GM21423 (cell line): ENCODE results near the gene BOD1L1.
A peak's percentile ranks its signal among the peaks of the same experiment; 100 is the strongest.

Experiments used
- ATAC-seq: cut with Tn5 transposase; IDR thresholded peaks from one replicate; pipeline ENCODE4 v1.9.1; 2021; ENCODE audit warnings: mild to moderate bottlenecking, moderate library complexity; ENCODE audit not compliant: unreplicated experiment

The BOD1L1 gene

DNA sequence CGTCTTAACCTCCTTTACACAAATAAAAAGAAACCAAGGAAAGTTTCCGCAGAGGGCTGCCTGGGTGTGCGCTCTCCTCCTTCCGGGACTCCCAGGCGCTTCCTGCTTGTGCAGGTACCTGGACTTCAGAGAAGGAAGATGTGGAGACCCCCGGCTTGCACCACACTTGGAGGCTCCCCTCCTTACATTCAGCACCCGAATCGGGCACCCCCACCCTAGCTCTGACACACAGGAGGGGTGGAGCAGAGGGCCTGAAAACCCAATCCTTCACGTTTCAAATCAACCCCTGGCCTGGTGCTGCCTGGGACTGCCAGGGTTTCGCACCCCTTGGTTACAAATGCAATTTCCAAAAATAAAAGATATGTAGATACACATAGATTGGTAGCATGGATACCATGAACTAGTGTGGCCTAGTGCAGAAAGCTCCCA lies 86.3 kb downstream of the BOD1L1 start:
- ATAC-seq: no peak

GRCh38 chr4:13540446-13541175 lies 86.9 kb downstream of the BOD1L1 start:
- no peak for ATAC-seq

- no peak for ATAC-seq
Measured at GRCh38 chr4:13539619-13540445, 87.7 kb downstream of the BOD1L1 start.

GRCh38 chr4:13539047-13539618 lies 88.4 kb downstream of the BOD1L1 start:
- no peak for ATAC-seq

- ATAC-seq: no peak
Measured at GRCh38 chr4:13538427-13538973, 89.0 kb downstream of the BOD1L1 start.

GRCh38 chr4:13537832-13538177 lies 89.7 kb downstream of the BOD1L1 start:
- no peak for ATAC-seq

- no peak for ATAC-seq
Measured at GRCh38 chr4:13537011-13537831, 90.3 kb downstream of the BOD1L1 start.

DNA sequence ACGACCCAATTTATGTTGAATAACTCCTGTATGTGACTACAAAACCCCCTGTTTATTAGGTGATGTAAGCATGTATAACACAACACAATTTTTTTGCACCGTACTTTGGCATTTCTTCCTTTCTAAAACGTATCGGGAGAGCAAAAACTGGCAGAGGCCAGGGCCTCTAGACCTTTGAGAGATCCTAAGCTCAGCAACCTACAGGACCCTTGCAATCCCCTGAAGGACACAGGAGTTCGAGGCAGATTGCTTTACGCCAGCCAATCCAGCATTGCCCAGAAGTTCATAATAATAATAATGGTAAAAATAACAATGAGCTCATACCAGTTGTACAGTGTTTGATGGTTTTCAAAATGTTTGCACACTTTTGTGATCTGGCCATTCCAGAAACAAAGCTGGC lies 90.9 kb downstream of the BOD1L1 start:
- ATAC-seq: no peak

DNA sequence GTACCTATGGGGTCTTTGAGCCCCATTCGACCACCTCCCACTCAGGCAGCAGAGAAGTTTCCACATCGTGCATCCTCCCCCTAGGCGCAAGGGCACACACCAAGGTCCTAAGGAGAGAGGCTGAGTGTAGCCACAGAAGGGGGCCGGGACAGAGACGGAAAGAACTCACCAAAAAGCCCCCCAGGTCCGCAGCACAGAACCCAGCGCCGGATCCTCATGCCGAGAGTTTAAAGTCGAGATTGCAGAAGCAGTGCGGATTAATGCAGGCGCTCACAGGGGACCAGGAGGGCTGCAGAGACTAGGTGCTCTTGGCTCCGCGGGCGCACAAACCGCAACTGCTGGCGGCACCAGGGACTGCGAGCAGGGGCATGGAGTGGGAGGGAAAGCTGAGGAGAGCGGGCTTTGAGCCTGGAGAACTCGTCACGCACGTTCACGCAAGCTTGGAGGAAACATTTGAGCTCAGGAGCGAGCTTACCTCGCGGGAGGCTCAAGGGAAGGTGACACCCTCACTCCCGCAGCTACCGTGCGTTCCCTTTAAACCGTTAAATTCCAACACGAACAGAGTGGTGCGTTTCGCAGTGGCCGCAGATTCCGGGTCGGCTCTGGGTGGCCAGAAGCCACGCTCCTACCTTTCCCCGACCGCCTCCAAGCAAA lies 91.7 kb downstream of the BOD1L1 start:
- ATAC-seq: no peak

GRCh38 chr4:13535118-13535517 lies 92.4 kb downstream of the BOD1L1 start:
- no peak for ATAC-seq

GRCh38 chr4:13534344-13535063 lies 93.0 kb downstream of the BOD1L1 start:
- no peak for ATAC-seq

- ATAC-seq: no peak
Measured at GRCh38 chr4:13533670-13534343, 93.7 kb downstream of the BOD1L1 start.

- ATAC-seq: no peak
Measured at GRCh38 chr4:13531625-13531998, 95.9 kb downstream of the BOD1L1 start.

DNA sequence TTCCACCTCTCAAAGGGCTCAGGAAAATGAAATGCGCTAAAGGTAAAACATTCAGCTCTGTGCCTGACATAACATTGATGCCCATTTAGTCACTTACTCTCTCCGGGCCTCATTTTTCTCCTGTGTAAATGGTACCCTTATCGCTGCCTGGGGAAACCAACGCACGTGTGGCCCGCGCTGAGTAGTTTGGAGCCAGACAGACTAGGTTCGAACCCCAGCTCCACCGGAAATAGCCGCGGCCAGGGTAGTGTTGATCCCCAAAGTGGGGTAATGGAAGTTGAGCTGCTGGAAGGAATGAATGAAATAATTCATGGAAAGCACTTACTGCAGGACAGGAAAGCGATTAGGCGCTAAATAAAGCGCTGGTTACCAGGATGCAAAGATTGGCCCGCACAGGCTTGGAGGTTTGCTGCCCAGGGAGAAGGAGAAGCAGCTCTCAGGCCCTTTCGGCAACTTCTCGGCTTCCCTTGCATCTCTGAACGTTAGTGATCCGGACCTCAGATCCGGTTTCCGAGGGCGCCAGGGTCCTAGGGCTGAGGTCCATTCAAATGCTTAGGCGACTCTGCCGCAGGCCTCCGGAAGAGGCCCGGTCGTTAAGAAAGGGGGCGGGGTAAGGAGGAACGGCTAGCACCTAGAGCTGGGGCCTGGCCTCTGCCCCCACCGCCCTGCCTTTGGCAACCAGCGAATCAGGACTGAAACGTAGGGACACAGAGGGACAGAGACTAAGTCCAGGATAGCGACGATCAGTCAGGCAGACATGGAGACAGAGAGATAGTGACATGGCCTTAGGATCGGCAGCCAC lies 96.5 kb downstream of the BOD1L1 start:
- no peak for ATAC-seq

GRCh38 chr4:13529128-13529919 lies 98.2 kb downstream of the BOD1L1 start:
- ATAC-seq: no peak

DNA sequence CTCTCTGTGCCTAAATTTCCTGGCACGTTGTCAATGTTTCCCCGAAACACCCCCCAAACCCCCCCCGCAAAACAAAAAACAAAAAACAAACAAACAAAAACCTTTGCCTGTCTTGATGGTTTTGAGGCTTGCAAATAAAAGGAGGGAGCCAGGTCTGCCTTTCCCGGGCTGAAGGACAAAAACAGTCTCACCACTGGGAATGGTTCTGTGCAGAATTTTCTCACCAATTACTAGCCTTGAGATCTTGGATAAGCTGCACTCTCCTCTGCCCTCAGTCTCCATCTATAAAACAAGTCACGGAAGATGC lies 98.8 kb downstream of the BOD1L1 start:
- ATAC-seq: no peak

- ATAC-seq: peak; percentile 90
Measured at GRCh38 chr4:13527981-13528820, 99.3 kb downstream of the BOD1L1 start.
